ENCODE data around the gene VGLL4.

- TF ChIP-seq EZH2 (IDR thresholded peaks at IDR 0.05; ENCODE audit: insufficient read depth, poor library complexity, severe bottlenecking) (no peak), EZH2phosphoT487 (IDR thresholded peaks at IDR 0.05; ENCODE audit: insufficient read depth, low read depth) (no peak)
Measured at GRCh38 chr3:11558918-11559815, 84.5 kb downstream of the VGLL4 start.

Data from GM23248 (cell line).